Esophagus muscularis mucosa (tissue), 4 donors: ENCODE measurements around the gene FBXO21. TPM values are rescaled to one million over a fixed set of nuclear protein-coding genes. Genes with fewer than 3 reads are reported as not detected.
"Not testable (repeated sequence)": the region's sequence is repeated elsewhere in the genome, so short reads cannot be mapped to it uniquely, and the experiment has no call there.

Experiments
- DNase-seq: peaks from one replicate; pipeline ENCODE4 v3.0.0-alpha.2; 2017; ENCODE audit errors: extremely low spot score
- H3K27ac ChIP-seq, 4 donors: fragments of 200-600 bp; sonication (generic); replicated peaks in 1 of 4; 1 replicate in 3 of 4; 2 replicates in 1 of 4; pipeline ENCODE4 v1.5.1; 2016 to 2019; ENCODE audit warnings: mild to moderate bottlenecking in 1 of 4
- H3K27me3 ChIP-seq, 4 donors: fragments of 200-600 bp; sonication (generic); one replicate each; pipeline versions ENCODE4 v1.5.1 to v1.6.0; 2016 to 2019
- H3K36me3 ChIP-seq, 4 donors: fragments of 200-600 bp; sonication (generic); one replicate each; pipeline ENCODE4 v1.5.1; 2016 to 2019
- H3K4me1 ChIP-seq, 4 donors: fragments of 200-600 bp; sonication (generic); one replicate each; pipeline ENCODE4 v1.5.1; 2016 to 2019
- H3K4me3 ChIP-seq, 4 donors: fragments of 200-600 bp; sonication (generic); 1 replicate in 2 of 4; 2 replicates in 2 of 4; pipeline ENCODE4 v1.5.1; 2016 to 2019; ENCODE audit warnings: mild to moderate bottlenecking in 4 of 4, moderate library complexity in 1 of 4
- H3K9me3 ChIP-seq, 4 donors: fragments of 200-600 bp; sonication (generic); 1 replicate in 3 of 4; 2 replicates in 1 of 4; pipeline ENCODE4 v1.5.1; 2016 to 2019
- CTCF ChIP-seq, 3 experiments: fragments of 200-600 bp in 2 of 3; fragments of 450-650 bp in 1 of 3; sonication (generic) in 2 of 3; IDR thresholded peaks; one replicate each; pipeline ENCODE4 v1.5.1; 2017 to 2019; ENCODE audit warnings: antibody characterized with exemption in 3 of 3, mild to moderate bottlenecking in 2 of 3, moderate library complexity in 1 of 3
- EP300 ChIP-seq: sonication (generic); formaldehyde crosslinking; IDR thresholded peaks from one replicate; pipeline ENCODE4 v1.6.1; 2017; ENCODE audit warnings: antibody characterized with exemption
- POLR2A ChIP-seq: fragments of 450-650 bp; IDR thresholded peaks from one replicate; pipeline ENCODE4 v1.6.1; 2017; ENCODE audit warnings: antibody characterized with exemption, moderate library complexity, mild to moderate bottlenecking, low read depth
- POLR2AphosphoS5 ChIP-seq, 2 donors: sonication (generic); formaldehyde crosslinking; IDR thresholded peaks; one replicate each; pipeline ENCODE4 v1.6.1; 2017; ENCODE audit warnings: antibody characterized with exemption in 2 of 2
- WGBS: methylation state at CpG from one replicate; pipeline ENCODE4 v1.1.5; 2018; 5-methylcytosine and 5-hydroxymethylcytosine counted together
- intact Hi-C: fragments of 100-400 bp; cut with DNase I; formaldehyde crosslinking; loops from one replicate; pipeline ENCODE4 v1.15.1; 2023
- total RNA-seq, 4 donors: library from RNA; depleted of rRNA; stranded (reverse); fragments of >200 nt; gene quantifications; one replicate each; pipeline versions ENCODE4 v1.1.0 to v1.2.1, GENCODE V29; 2016

Gene FBXO21
- total RNA-seq, 4 donors from 2014 or later = 40.7 to 92.5 (median 70.2) TPM

- WGBS = 44% methylated on average over 6 of the region's 6 CpGs
- no peak for DNase-seq
- intact Hi-C loops = no loop called here
- Histone ChIP-seq H3K27me3 (no peaks in the 10 kb centered on the region), H3K4me3 (no peak overlapping the region), H3K36me3 (no peaks in the 10 kb centered on the region), H3K27ac (no peak overlapping the region), H3K4me1 (no peaks in the 10 kb centered on the region), H3K9me3 (no peaks in the 10 kb centered on the region)
- TF ChIP-seq POLR2AphosphoS5 (IDR thresholded peaks at IDR 0.05) = no peak
- no peak for TF ChIP-seq POLR2A
- TF ChIP-seq EP300 = no peak
- no peak for TF ChIP-seq CTCF (IDR thresholded peaks at IDR 0.05)
Measured at GRCh38 chr12:117111386-117111785, 78.9 kb downstream of the FBXO21 start.

- intact Hi-C loops = no loop called here
Measured at GRCh38 chr12:117109943-117110635, 80.2 kb downstream of the FBXO21 start.

DNA sequence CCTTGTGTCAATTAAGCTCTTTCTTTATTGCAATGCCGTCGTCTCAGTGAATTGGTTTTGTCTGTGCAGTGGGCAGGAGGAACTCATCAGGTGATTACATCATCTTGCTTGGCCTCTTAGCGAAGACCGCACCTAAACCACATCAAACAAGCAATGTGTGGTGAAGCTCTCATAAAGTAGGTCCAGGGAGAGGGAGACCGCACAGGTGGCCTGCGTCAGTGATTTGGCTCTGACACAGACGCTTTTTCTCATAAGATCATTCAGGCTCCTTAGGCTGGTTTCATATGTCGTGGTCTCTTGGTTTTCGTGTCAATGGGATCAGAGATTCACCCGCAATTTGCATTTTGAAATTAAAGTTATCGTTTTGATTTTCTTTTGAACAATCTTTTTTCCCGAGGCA is 84.4 kb downstream of the FBXO21 start:
- Histone ChIP-seq H3K27me3 (peaks cover 0 to 18% (median 7%) of the 10 kb centered on the region in 4 donors), H3K4me1 (no peaks in the 10 kb centered on the region), H3K27ac (no peak overlapping the region), H3K36me3 (no peaks in the 10 kb centered on the region), H3K4me3 (no peak overlapping the region), H3K9me3 (no peaks in the 10 kb centered on the region)
- no peak for DNase-seq
- intact Hi-C loops = no loop called here
- WGBS = 80% methylated on average over 12 of the region's 12 CpGs
- TF ChIP-seq CTCF (IDR thresholded peaks at IDR 0.05) = no peak
- TF ChIP-seq POLR2AphosphoS5 (IDR thresholded peaks at IDR 0.05) = no peak
- no peak for TF ChIP-seq EP300
- no peak for TF ChIP-seq POLR2A

More at GRCh38 chr12:117109943-117110635, 80.2 kb downstream of the FBXO21 start:
- H3K27ac ChIP-seq = no peak overlapping the region
- no peaks in the 10 kb centered on the region for H3K27me3 ChIP-seq
- no peak for DNase-seq
- 88% methylated on average over 8 of the region's 8 CpGs for WGBS
- no peak overlapping the region for H3K4me3 ChIP-seq
- H3K4me1 ChIP-seq = no peaks in the 10 kb centered on the region
- no peak for TF ChIP-seq EP300
- TF ChIP-seq CTCF (IDR thresholded peaks at IDR 0.05) = no peak
- no peak for TF ChIP-seq POLR2AphosphoS5 (IDR thresholded peaks at IDR 0.05)
- TF ChIP-seq POLR2A = no peak
- no peaks in the 10 kb centered on the region for H3K9me3 ChIP-seq
- H3K36me3 ChIP-seq = no peaks in the 10 kb centered on the region

GRCh38 chr12:117104003-117104402 is 86.3 kb downstream of the FBXO21 start:
- 63% methylated on average over 2 of the region's 2 CpGs for WGBS
- H3K27ac ChIP-seq, H3K36me3 ChIP-seq, H3K9me3 ChIP-seq, DNase-seq, intact Hi-C loops, H3K4me3 ChIP-seq: not testable (repeated sequence)
- peaks cover 0 to 37% (median 19%) of the 10 kb centered on the region in 4 donors for H3K27me3 ChIP-seq
- H3K4me1 ChIP-seq = peaks cover 8 to 13% (median 10%) of the 10 kb centered on the region in 4 donors

DNA sequence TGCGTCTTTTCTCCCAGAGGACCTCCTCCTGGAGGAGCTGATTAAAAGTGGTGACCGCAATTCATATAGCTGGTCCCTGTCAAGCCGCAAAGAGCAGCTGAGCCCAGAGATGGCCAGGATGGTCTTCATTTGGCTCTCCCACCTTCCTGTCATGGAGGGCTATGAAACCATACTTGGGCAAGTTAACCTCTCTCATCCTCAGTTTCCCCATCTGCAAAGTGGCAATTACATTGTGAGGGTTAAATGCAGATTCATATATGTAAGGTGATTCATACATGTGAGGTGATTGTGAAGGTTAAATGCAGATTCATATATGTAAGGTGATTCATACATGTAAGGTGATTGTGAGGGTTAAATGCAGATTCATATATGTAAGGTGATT is 87.5 kb downstream of the FBXO21 start:
- TF ChIP-seq POLR2A (no peak), EP300 (no peak), CTCF (IDR thresholded peaks at IDR 0.05) (no peak), POLR2AphosphoS5 (IDR thresholded peaks at IDR 0.05) (no peak)
- DNase-seq = no peak
- Histone ChIP-seq H3K27me3 (peaks cover 0 to 49% (median 31%) of the 10 kb centered on the region in 4 donors), H3K9me3 (no peaks in the 10 kb centered on the region), H3K27ac (no peak overlapping the region), H3K36me3 (no peaks in the 10 kb centered on the region), H3K4me3 (no peak overlapping the region), H3K4me1 (peaks cover 15 to 24% (median 21%) of the 10 kb centered on the region in 4 donors)
- intact Hi-C loops = no loop called here
- WGBS = 80% methylated on average over 1 of the region's 3 CpGs
